CD4-positive, alpha-beta T cell treated with Interleukin-6 at 100 ng/mL for 8 hours (primary cell): Measurements from ENCODE around the gene RPL15.

Experiments used
- DNase-seq: peaks from one replicate; pipeline ENCODE4 v3.0.0-alpha.2; 2020; ENCODE audit warnings: mixed read lengths, low spot score

The RPL15 gene

DNA sequence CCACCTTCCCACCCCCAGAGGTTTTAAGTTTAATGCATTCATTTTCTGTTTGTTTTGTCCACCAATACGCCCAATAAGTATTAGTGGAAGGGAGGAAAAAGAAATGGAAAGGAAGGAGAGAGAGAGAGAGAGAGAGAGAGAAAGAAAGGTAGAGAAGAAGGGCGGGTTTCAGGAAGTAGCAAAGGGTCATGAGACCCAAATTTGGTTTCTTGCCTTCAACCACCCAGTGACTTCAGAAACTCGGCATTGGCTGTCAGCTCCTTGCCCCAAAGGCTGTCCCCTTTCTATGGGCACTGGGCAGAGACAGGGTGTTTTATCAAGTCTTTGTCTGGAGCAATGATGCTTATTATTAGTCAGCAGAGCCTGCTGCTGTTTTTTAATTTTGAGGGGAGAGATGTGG, 14.7 kb downstream of the RPL15 start:
- DNase-seq, result no peak

DNA sequence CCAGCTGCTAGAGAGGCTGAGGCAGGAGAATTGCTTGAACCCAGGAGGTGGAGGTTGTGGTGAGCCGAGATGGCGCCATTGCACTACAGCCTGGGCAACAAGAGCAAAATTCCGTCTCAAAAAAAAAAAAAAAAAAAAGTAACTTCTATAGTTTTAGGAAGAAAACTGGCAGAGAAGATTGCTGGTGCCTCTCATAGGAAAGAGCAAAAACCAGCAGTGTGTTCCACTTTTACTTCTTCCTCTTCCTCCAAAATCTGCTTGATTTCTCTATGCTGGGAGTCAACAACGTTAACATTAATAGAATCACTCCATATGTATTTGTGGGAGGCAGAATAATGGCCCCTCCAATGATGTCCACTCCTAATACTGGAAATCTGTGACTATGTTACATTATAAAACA, 15.6 kb downstream of the RPL15 start:
- DNase-seq, result no peak

DNA sequence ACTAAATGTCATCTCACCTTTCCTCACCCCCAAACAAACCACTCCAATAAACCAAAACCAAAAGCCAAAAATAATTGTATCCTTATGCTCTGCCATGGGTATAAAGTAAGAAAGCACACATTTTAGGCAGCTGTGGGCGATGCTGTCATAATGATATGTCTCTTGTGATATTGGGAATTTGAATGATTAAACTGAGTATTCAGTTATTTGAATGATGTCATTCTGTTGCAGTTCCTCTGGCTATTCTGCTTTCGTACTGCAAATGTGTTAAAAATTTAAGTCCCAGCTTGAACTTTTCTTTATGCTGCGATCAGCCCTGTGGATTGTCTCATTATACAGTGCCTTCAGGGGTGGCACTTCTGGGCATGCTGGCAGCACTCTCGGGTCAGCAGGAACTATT, 17.3 kb downstream of the RPL15 start:
- DNase-seq, result no peak

- DNase-seq, result no peak
Observed at GRCh38 chr3:23937296-23937695, 20.4 kb downstream of the RPL15 start.

GRCh38 chr3:23938688-23939087, 21.8 kb downstream of the RPL15 start:
- DNase-seq, result no peak

DNA sequence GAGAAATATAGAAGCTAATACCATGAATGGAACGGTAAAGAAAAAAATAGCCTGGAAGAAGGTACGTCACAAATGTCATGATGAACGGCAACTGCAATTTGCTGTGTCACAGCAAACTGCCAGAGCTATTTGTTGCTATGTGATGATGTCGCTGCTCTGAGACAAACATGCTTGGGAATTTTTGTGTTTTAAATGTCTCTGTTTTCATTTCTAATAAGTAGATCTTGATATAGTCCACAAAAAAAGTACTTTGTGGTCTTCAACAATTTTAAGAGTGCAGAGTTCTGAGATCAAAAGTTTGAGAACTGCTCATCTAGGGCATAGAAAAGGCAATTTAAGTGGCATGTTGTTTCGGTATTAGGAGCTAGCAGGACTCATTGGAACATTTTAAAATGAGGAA, 23.8 kb downstream of the RPL15 start:
- no peak for DNase-seq

DNA sequence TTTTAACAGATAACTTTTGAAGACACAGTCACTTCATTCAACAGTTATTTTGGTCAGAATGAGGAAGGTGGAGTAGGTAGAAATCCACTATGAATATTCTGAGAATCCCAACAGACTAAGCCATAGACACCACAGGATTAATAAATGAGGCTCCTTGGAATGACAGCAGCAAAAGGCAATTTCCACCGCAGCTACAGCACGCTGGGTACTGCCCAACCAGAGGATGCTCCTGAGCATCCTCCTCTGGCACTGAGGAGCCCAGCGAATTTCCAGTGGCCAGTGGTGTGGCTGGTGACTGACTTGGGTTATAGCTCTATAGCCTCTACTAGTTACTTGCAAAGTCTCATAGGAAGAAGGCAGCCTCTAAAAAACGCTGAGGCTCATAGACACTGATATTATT, 24.5 kb downstream of the RPL15 start:
- DNase-seq, result no peak

- no peak for DNase-seq
Observed at GRCh38 chr3:23942546-23942945, 25.6 kb downstream of the RPL15 start.

DNA sequence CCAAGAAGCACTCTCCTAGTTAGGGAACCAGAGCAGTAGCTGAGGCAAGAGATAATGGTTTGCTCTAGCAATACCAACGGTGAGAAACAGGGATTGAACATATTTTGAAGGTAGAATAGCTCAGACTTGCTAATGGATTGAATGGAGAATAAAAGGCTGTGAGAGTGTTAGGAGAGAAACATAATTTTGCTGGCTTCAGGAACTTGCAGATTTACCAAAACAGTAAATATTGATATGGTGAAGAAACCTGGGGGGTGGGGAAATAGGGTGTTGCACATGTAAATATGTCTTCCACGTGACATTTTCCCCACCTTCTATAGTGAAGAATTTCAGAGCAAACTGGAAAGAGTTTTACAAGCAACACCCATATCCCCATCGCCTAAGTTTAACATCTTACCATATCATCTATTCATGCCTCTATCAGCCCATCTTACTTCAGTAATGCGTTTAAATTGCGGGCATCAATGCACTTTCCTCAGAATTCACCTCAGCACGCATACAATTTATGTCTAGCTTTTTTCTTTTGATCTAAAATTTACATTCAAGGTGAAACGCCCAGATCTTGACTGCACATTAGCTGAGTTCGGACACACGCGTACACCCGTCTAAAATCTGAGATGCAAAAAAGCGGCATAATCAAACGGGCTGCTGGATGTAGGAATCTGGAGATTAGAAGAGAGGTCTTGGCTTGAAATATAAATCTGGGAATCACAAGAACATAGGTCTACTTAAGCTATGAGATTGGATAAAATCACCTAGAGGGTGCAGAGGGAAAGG, 27.3 kb downstream of the RPL15 start:
- no peak for DNase-seq

DNA sequence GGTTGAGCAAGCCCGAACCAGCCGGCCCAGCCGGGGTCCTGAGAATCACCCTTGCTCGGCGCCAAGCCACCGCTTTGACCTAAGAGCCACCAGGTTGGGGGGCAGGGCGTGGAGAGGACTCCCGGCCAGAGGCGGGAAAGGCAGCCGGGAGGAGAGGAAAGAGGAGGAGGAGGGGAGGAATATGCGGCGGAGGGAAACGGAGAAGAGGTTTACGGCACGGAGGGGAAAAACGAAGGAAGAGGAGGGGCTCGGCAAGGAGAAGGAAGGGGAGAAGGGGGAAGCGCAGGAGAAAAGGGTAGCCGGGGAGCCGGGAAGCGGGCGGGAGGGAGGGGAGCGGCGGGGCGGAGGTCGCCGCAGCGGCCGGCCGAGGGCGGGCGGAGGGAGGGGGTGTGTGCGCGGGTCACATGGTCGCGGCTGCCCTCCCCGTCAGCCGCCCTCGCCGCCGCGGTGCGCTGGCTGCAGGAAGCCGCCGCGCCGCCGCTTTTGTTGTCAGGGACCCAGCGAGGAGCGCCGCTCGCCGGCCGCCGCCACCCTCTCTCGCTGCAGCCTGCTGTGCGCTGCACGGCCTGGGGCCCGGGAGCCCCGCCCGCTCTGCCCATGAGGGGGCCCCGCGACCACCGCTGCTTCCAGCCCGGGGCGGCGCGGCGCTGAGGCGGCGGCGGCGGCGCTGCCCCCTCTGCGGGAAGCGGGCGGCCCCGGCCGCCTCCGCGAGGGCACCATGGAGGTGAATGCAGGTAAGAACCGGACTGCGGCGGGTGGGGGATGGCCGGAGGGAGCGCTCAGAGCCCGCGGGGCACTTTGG, 28.1 kb downstream of the RPL15 start, which contains the start of gene NR1D2:
TSS of gene NR1D2 (plus strand) at position 426 of the 802 bp plus-strand sequence. CDS start at position 719, 293 bp downstream.
- DNase-seq, result peak; percentile 79

GRCh38 chr3:23945663-23945912, 28.7 kb downstream of the RPL15 start:
- DNase-seq, result no peak

- peak; percentile 97 for DNase-seq
Observed at GRCh38 chr3:23945913-23946687, 29.2 kb downstream of the RPL15 start.

DNA sequence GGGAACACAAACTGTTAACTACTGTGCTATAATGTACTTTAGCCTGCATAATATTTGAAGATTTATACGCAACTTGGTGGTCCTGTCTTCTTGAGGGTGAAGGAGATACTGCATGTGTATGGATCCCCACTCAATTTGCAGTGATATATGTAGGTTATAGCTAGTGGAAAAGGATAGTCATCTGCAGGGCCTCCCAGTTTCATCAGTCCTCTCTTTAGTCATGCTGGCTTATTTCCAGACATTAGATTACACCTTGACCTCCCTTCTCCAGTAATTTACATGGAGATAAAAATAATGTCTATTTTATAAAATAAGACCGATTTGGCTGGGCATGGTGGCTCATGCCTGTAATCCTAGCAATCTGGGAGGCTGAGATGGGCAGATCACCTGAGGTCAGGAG, 31.8 kb downstream of the RPL15 start:
- DNase-seq, result no peak

DNA sequence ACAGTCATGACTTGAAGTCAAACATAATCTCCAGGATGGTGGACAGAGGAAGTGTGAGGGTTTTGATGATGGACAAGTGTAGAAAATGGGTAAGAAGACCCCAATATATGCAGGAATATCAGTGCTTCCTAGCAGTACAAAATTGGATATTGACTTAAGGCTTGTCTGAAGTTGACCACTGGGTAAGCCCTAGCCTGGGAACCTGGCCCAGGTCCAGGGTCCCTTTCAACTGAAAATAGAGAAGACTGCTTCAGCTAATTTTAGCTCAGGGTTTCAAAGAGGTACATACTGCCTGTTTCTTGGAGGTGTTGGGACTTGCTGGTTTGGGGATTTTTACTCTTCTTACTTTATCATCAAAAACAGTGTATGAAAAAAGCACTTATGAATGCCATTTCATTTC, 32.9 kb downstream of the RPL15 start:
- DNase-seq, result no peak

- DNase-seq, result no peak
Observed at GRCh38 chr3:23950293-23950692, 33.4 kb downstream of the RPL15 start.

DNA sequence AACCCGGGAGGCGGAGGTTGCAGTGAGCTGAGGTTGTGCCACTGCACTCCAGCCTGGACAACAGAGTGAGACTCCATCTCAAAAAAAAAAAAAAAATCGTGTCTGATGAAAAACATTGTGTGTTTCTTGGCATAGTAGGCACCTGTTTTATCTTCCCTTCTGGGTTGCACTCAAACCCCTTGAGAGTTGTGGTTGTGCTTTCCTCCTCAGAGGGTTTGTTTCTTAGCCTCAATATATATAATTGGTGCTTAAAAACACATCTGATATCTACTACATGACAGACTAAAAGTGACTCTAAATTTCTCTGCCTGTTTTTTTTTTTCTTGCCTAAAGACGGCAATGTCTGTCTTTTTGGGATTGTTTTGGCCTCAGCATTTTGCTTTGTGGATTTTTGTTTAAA, 35.7 kb downstream of the RPL15 start:
- DNase-seq, result no peak

GRCh38 chr3:23953523-23953922, 36.6 kb downstream of the RPL15 start:
- no peak for DNase-seq

DNA sequence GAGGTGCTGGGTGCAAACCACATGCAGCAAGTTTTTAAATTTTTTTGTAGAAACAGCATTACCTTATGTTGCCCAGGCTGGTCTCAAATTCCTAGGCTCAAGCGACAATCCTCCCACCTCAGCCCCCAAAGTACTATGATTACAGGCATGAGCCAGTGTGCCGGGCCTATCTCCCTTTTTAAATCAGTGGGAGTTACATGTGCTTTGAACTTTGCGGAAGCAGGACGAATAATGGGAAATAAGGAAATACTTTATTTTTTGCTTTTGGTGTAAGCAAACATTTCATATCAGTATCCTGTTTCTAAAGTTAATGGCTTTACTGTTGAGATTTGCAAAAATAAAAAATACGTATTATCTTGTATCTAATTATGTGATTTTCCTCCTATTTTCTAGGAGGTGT, 37.2 kb downstream of the RPL15 start:
- DNase-seq, result no peak

- DNase-seq, result no peak
Observed at GRCh38 chr3:23956701-23957100, 39.8 kb downstream of the RPL15 start.

GRCh38 chr3:23959135-23959900, 42.4 kb downstream of the RPL15 start:
- no peak for DNase-seq

DNA sequence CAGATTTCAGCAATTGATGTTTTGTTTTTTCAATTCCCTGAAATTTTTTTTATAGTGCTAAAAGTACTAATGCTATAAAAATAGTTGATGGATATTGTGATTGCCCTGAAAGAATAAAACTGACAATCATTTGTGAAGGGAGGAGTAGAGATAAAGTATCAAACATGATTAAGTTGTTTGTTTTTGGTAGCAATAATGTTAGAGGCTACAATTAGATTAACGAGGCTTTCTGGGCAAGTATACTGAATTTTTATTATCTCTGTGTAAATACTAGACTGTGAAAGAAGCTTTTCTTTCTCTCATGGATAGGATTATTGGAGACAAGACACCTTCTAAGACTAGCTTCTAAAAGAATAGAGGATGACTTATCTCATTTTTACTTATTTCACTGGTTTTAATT, 43.7 kb downstream of the RPL15 start:
- no peak for DNase-seq

- DNase-seq, result no peak
Observed at GRCh38 chr3:23961066-23961465, 44.1 kb downstream of the RPL15 start.
